ENCODE results near the gene TMEFF1. TPM values are rescaled to one million over a fixed set of nuclear protein-coding genes. Genes with fewer than 3 reads are reported as not detected.

The TMEFF1 gene
- total RNA-seq, 1 experiment from 2014 or later: 3.3 TPM

GRCh38 chr9:100573655-100574260 lies 100.8 kb downstream of the TMEFF1 start:
- DNase-seq (ENCODE audit: low read depth, low spot score): no peak
- no peaks in the 10 kb centered on the region for H3K9me2 ChIP-seq (ENCODE audit: insufficient read depth)
- H3K4me3 ChIP-seq (replicated peaks in 1 of 2; ENCODE audit: low read depth in 1 of 2, low read length in 2 of 2): no peak overlapping the region
- CTCF ChIA-PET: no interaction called here
- no peaks in the 10 kb centered on the region for H3K27me3 ChIP-seq (ENCODE audit: insufficient read depth, low read length)
- no peak overlapping the region for H3K27ac ChIP-seq (ENCODE audit: low read depth, low read length)
- no peak for TF ChIP-seq MAX (IDR thresholded peaks at IDR 0.05)
- no peak for TF ChIP-seq RAD21 (IDR thresholded peaks at IDR 0.05; ENCODE audit: low read depth)
- no peak for TF ChIP-seq ATF3 (IDR thresholded peaks at IDR 0.05)
- no peak for TF ChIP-seq SIN3A (IDR thresholded peaks at IDR 0.05; ENCODE audit: low read depth)
- TF ChIP-seq ZNF274 (IDR thresholded peaks at IDR 0.05; ENCODE audit: low read depth, low read length): no peak
- no peak for TF ChIP-seq SRF (IDR thresholded peaks at IDR 0.05; ENCODE audit: low read depth)
- no peak for TF ChIP-seq FOSL1 (IDR thresholded peaks at IDR 0.05; ENCODE audit: low read depth)
- ATAC-seq: no peak
- no peak overlapping the region for H2AFZ ChIP-seq (ENCODE audit: low read depth, low read length, poor library complexity, severe bottlenecking)
- H3K36me3 ChIP-seq (ENCODE audit: control insufficient read depth in 1 of 2, insufficient read depth in 2 of 2, low read length in 2 of 2): no peaks in the 10 kb centered on the region
- RAD21 ChIA-PET (ENCODE audit: low non-redundant PET in 1 of 2, low total read pairs in 2 of 2, uncharacterized antibody in 2 of 2, unreplicated experiment in 2 of 2): no interaction called here
- no peaks in the 10 kb centered on the region for H3K9me3 ChIP-seq (ENCODE audit: control insufficient read depth in 1 of 2, insufficient read depth in 1 of 2, low read depth in 1 of 2, low read length in 2 of 2)
- POLR2A ChIA-PET: no interaction called here
- intact Hi-C loops (cut with micrococcal nuclease): no loop called here
- H3K4me1 ChIP-seq (ENCODE audit: control insufficient read depth in 1 of 2, insufficient read depth in 2 of 2, low read length in 2 of 2): peaks cover 0 to 9% of the 10 kb centered on the region in 2 experiments; a peak in 1 of 4 replicates
- no TSS peak for BruUV-seq (replicated peaks)
- H4K20me1 ChIP-seq (ENCODE audit: insufficient read depth): no peaks in the 10 kb centered on the region
- H3K9ac ChIP-seq (ENCODE audit: low read length): no peak overlapping the region
- H3K4me2 ChIP-seq (ENCODE audit: low read length): no peak overlapping the region
- H3K79me2 ChIP-seq (ENCODE audit: insufficient read depth, low read length): no peaks in the 10 kb centered on the region

- no peaks in the 10 kb centered on the region for H3K9me3 ChIP-seq (ENCODE audit: control insufficient read depth in 1 of 2, insufficient read depth in 1 of 2, low read depth in 1 of 2, low read length in 2 of 2)
- no TSS peak for BruUV-seq (replicated peaks)
- H3K4me3 ChIP-seq (replicated peaks in 1 of 2; ENCODE audit: low read depth in 1 of 2, low read length in 2 of 2): no peak overlapping the region
- TF ChIP-seq EZH2 (IDR thresholded peaks at IDR 0.05): no peak
- no peak for TF ChIP-seq SRF (IDR thresholded peaks at IDR 0.05; ENCODE audit: low read depth)
- no peak for TF ChIP-seq CBX3 (IDR thresholded peaks at IDR 0.05; ENCODE audit: low read depth)
- TF ChIP-seq FOSL1 (IDR thresholded peaks at IDR 0.05; ENCODE audit: low read depth): no peak
- TF ChIP-seq ATF3 (IDR thresholded peaks at IDR 0.05): no peak
- TF ChIP-seq SP1 (IDR thresholded peaks at IDR 0.05; ENCODE audit: low read depth): no peak
- no peak for TF ChIP-seq TCF7L2 (IDR thresholded peaks at IDR 0.05; ENCODE audit: borderline replicate concordance, extremely low read depth, insufficient read depth, insufficient read length)
- TF ChIP-seq EZH2phosphoT487 (IDR thresholded peaks at IDR 0.05; ENCODE audit: borderline replicate concordance): no peak
- TF ChIP-seq ELF1 (IDR thresholded peaks at IDR 0.05; ENCODE audit: borderline replicate concordance, low read depth): no peak
- TF ChIP-seq ZBTB33 (IDR thresholded peaks at IDR 0.05; ENCODE audit: extremely low read depth, insufficient replicate concordance, low read length): no peak
- ATAC-seq (no peak), DNase-seq (ENCODE audit: low read depth, low spot score) (no peak)
- peaks cover 0 to 9% of the 10 kb centered on the region in 2 experiments; a peak in 1 of 4 replicates for H3K4me1 ChIP-seq (ENCODE audit: control insufficient read depth in 1 of 2, insufficient read depth in 2 of 2, low read length in 2 of 2)
- H3K9me2 ChIP-seq (ENCODE audit: insufficient read depth): no peaks in the 10 kb centered on the region
- no peak overlapping the region for H3K9ac ChIP-seq (ENCODE audit: low read length)
- H3K36me3 ChIP-seq (ENCODE audit: control insufficient read depth in 1 of 2, insufficient read depth in 2 of 2, low read length in 2 of 2): no peaks in the 10 kb centered on the region
- no peaks in the 10 kb centered on the region for H3K27me3 ChIP-seq (ENCODE audit: insufficient read depth, low read length)
- ChIA-PET POLR2A (no interaction called here), RAD21 (ENCODE audit: low non-redundant PET in 1 of 2, low total read pairs in 2 of 2, uncharacterized antibody in 2 of 2, unreplicated experiment in 2 of 2) (no interaction called here), CTCF (no interaction called here)
- no peak overlapping the region for H2AFZ ChIP-seq (ENCODE audit: low read depth, low read length, poor library complexity, severe bottlenecking)
- intact Hi-C loops (cut with micrococcal nuclease): no loop called here
- H3K79me2 ChIP-seq (ENCODE audit: insufficient read depth, low read length): no peaks in the 10 kb centered on the region
- H4K20me1 ChIP-seq (ENCODE audit: insufficient read depth): no peaks in the 10 kb centered on the region
- H3K27ac ChIP-seq (ENCODE audit: low read depth, low read length): no peak overlapping the region
- H3K4me2 ChIP-seq (ENCODE audit: low read length): no peak overlapping the region
Observed at GRCh38 chr9:100575006-100575405, 102.1 kb downstream of the TMEFF1 start.

Measured in HCT116 (cell line).